Measurements from ENCODE around the gene NHSL2. TPM values are rescaled to one million over a fixed set of nuclear protein-coding genes. Genes with fewer than 3 reads are reported as not detected.

The NHSL2 gene
- total RNA-seq, 1 experiment from 2014 or later: 0.36 TPM

- CTCF ChIA-PET: no interaction called here
- intact Hi-C loops (cut with micrococcal nuclease; ENCODE audit: unreplicated experiment) (no loop called here), in situ Hi-C loops (cut with HindIII; ENCODE audit: low pct_unique_long_range_greater_than_20kb, low sequenced_read_pairs) (no loop called here)
- Histone ChIP-seq H3K4me1 (ENCODE audit: control insufficient read depth, insufficient read depth, low read length) (no peaks in the 10 kb centered on the region), H3K9me3 (ENCODE audit: control insufficient read depth, insufficient read depth, low read depth, low read length) (no peaks in the 10 kb centered on the region), H3K27ac (ENCODE audit: low read length) (no peak overlapping the region), H3K27me3 (ENCODE audit: control insufficient read depth, insufficient read depth, low read length) (no peaks in the 10 kb centered on the region), H3K36me3 (ENCODE audit: control insufficient read depth, insufficient read depth, low read length) (no peaks in the 10 kb centered on the region), H3K4me3 (ENCODE audit: low read depth in 2 of 2, low read length in 2 of 2) (no peak overlapping the region)
- DNase-seq (ENCODE audit: low read depth, low spot score) (no peak), ATAC-seq (no peak)
- no TSS peak for BruUV-seq (replicated peaks)
- POLR2A ChIA-PET: no interaction called here
- TF ChIP-seq, protein P1, sequence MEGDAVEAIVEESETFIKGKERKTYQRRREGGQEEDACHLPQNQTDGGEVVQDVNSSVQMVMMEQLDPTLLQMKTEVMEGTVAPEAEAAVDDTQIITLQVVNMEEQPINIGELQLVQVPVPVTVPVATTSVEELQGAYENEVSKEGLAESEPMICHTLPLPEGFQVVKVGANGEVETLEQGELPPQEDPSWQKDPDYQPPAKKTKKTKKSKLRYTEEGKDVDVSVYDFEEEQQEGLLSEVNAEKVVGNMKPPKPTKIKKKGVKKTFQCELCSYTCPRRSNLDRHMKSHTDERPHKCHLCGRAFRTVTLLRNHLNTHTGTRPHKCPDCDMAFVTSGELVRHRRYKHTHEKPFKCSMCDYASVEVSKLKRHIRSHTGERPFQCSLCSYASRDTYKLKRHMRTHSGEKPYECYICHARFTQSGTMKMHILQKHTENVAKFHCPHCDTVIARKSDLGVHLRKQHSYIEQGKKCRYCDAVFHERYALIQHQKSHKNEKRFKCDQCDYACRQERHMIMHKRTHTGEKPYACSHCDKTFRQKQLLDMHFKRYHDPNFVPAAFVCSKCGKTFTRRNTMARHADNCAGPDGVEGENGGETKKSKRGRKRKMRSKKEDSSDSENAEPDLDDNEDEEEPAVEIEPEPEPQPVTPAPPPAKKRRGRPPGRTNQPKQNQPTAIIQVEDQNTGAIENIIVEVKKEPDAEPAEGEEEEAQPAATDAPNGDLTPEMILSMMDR (IDR thresholded peaks at IDR 0.05): no peak
- no peak for TF ChIP-seq POLR2AphosphoS5 (IDR thresholded peaks at IDR 0.05; ENCODE audit: low read depth, low read length)
- TF ChIP-seq SIN3A (IDR thresholded peaks at IDR 0.05; ENCODE audit: borderline replicate concordance, insufficient read depth, low read depth, low read length): no peak
- no peak for TF ChIP-seq TCF7L2 (IDR thresholded peaks at IDR 0.05; ENCODE audit: low read depth, low read length)
- TF ChIP-seq, protein P2, sequence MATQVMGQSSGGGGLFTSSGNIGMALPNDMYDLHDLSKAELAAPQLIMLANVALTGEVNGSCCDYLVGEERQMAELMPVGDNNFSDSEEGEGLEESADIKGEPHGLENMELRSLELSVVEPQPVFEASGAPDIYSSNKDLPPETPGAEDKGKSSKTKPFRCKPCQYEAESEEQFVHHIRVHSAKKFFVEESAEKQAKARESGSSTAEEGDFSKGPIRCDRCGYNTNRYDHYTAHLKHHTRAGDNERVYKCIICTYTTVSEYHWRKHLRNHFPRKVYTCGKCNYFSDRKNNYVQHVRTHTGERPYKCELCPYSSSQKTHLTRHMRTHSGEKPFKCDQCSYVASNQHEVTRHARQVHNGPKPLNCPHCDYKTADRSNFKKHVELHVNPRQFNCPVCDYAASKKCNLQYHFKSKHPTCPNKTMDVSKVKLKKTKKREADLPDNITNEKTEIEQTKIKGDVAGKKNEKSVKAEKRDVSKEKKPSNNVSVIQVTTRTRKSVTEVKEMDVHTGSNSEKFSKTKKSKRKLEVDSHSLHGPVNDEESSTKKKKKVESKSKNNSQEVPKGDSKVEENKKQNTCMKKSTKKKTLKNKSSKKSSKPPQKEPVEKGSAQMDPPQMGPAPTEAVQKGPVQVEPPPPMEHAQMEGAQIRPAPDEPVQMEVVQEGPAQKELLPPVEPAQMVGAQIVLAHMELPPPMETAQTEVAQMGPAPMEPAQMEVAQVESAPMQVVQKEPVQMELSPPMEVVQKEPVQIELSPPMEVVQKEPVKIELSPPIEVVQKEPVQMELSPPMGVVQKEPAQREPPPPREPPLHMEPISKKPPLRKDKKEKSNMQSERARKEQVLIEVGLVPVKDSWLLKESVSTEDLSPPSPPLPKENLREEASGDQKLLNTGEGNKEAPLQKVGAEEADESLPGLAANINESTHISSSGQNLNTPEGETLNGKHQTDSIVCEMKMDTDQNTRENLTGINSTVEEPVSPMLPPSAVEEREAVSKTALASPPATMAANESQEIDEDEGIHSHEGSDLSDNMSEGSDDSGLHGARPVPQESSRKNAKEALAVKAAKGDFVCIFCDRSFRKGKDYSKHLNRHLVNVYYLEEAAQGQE (IDR thresholded peaks at IDR 0.05; ENCODE audit: insufficient read depth in 1 of 2, low read depth in 2 of 2, low read length in 1 of 2): no peak
These were observed 133.0 kb downstream of the NHSL2 start for GRCh38 chrX:72043636-72044035.

DNA sequence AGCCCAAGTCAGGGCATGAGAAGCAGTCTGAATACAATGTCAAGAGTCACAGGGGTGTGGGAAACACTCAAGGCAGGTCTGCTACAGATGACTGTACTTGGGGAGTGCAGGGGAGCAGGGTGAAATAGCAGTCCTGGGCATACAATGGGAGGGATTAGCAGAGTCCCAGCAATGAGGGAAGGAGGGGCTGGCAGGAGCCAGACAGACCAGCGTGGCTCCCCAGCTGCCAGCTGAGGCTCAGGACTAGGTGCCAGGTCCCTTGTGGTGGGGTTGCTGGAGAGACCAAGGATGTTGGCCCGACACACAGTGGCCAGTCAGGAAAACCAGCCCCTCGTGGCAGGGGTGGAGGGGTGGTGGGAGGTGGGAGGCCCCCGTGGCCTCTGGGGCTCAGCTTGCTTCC, 134.5 kb downstream of the NHSL2 start:
- no peak overlapping the region for H3K27ac ChIP-seq (ENCODE audit: low read length)
- H3K9me3 ChIP-seq (ENCODE audit: control insufficient read depth, insufficient read depth, low read depth, low read length): no peaks in the 10 kb centered on the region
- H3K27me3 ChIP-seq (ENCODE audit: control insufficient read depth, insufficient read depth, low read length): no peaks in the 10 kb centered on the region
- H3K4me3 ChIP-seq (ENCODE audit: low read depth in 2 of 2, low read length in 2 of 2): no peak overlapping the region
- no TSS peak for BruUV-seq (replicated peaks)
- in situ Hi-C loops (cut with HindIII; ENCODE audit: low pct_unique_long_range_greater_than_20kb, low sequenced_read_pairs): no loop called here
- POLR2A ChIA-PET: no interaction called here
- ATAC-seq (no peak), DNase-seq (ENCODE audit: low read depth, low spot score) (no peak)
- no peaks in the 10 kb centered on the region for H3K4me1 ChIP-seq (ENCODE audit: control insufficient read depth, insufficient read depth, low read length)
- no peaks in the 10 kb centered on the region for H3K36me3 ChIP-seq (ENCODE audit: control insufficient read depth, insufficient read depth, low read length)
- CTCF ChIA-PET: no interaction called here
- TF ChIP-seq SIN3A (IDR thresholded peaks at IDR 0.05; ENCODE audit: borderline replicate concordance, insufficient read depth, low read depth, low read length) (no peak), POLR2AphosphoS5 (IDR thresholded peaks at IDR 0.05; ENCODE audit: low read depth, low read length) (no peak), TCF7L2 (IDR thresholded peaks at IDR 0.05; ENCODE audit: low read depth, low read length) (no peak)
- TF ChIP-seq, protein P1 (IDR thresholded peaks at IDR 0.05): no peak
- TF ChIP-seq, protein P2 (IDR thresholded peaks at IDR 0.05; ENCODE audit: insufficient read depth in 1 of 2, low read depth in 2 of 2, low read length in 1 of 2): no peak
- intact Hi-C loops (cut with micrococcal nuclease; ENCODE audit: unreplicated experiment): no loop called here

Data from Panc1 (cell line).